ENCODE measurements around the gene TIMM17B.

TIMM17B gene

DNA sequence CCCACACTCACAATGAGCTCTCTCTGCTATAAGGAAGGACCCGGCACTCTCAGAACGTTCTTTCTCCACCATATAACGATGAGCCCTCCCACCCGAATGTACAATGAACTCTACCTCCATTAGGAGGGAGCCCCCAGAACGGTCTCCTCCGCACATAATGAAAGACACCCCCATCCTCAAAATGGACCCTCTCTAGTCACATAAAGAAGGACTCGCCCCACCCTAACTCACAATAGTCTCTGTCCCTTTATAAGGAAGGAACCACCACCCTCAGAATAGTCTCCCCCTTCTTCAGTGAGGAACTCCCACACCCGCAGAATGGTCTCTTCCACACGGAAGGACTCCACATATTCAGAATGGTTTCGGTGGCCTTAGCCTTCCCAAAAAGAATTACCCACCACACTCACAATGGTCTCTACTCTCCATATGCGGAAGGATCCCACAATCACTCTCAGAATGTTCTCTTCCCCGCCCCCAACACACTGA lies 13.4 kb upstream of the TIMM17B start:
- Histone ChIP-seq H3K36me3 (replicated peaks; ENCODE audit: low read depth, low read length) (peaks cover 39% of the 10 kb centered on the region), H3K4me1 (ENCODE audit: low read length) (peaks cover 42% of the 10 kb centered on the region), H3K27me3 (ENCODE audit: low read depth, low read length) (no peaks in the 10 kb centered on the region), H3K27ac (ENCODE audit: low read length) (peak overlapping the region; percentile 98), H4K20me1 (ENCODE audit: insufficient read depth, low read length) (peaks cover 37% of the 10 kb centered on the region), H3K4me2 (ENCODE audit: low read length) (peak overlapping the region; percentile 94), H2AFZ (ENCODE audit: low read depth, low read length) (no peak overlapping the region), H3K79me2 (ENCODE audit: low read length) (peaks cover 46% of the 10 kb centered on the region), H3K9me3 (ENCODE audit: insufficient read depth, low read length) (no peaks in the 10 kb centered on the region), H3K9ac (ENCODE audit: low read length) (peak overlapping the region; percentile 99), H3K4me3 (ENCODE audit: low read length) (peak overlapping the region; percentile 100)
- TF ChIP-seq, protein P1, sequence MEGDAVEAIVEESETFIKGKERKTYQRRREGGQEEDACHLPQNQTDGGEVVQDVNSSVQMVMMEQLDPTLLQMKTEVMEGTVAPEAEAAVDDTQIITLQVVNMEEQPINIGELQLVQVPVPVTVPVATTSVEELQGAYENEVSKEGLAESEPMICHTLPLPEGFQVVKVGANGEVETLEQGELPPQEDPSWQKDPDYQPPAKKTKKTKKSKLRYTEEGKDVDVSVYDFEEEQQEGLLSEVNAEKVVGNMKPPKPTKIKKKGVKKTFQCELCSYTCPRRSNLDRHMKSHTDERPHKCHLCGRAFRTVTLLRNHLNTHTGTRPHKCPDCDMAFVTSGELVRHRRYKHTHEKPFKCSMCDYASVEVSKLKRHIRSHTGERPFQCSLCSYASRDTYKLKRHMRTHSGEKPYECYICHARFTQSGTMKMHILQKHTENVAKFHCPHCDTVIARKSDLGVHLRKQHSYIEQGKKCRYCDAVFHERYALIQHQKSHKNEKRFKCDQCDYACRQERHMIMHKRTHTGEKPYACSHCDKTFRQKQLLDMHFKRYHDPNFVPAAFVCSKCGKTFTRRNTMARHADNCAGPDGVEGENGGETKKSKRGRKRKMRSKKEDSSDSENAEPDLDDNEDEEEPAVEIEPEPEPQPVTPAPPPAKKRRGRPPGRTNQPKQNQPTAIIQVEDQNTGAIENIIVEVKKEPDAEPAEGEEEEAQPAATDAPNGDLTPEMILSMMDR (IDR thresholded peaks at IDR 0.05; ENCODE audit: low read depth, low read length): no peak
- no peak for TF ChIP-seq EZH2phosphoT487 (IDR thresholded peaks at IDR 0.05; ENCODE audit: low read depth)

DNA sequence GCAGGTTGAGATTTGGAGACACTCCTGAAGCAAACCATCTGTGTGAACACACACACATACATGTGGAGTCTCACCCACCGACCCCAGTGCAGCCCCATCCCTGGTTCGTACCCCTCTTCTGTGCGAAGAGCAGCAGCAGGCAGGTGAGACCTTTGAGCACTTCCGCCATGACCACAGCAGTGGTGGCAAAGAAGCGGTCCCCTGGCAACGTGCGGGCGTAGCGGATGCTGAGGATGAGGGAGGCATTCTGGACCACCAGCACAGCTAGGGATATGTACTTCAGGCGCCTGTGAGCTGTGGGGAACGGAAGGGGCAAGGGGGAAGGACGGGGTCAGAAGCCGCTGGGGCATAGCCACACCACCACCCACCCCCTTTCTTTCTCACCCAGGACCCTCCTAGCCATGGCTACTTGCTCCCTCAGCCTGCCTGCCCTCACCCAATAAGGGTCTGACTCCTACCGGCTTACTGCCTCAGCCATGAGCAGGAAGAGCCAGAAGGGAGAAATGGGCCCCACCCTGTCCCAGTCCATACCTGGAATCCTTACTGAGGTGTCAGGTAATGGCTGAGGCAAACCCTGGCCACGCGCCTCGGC lies 12.2 kb upstream of the TIMM17B start:
- no peak overlapping the region for H3K9ac ChIP-seq (ENCODE audit: low read length)
- no peak overlapping the region for H2AFZ ChIP-seq (ENCODE audit: low read depth, low read length)
- no peak overlapping the region for H3K4me2 ChIP-seq (ENCODE audit: low read length)
- H3K36me3 ChIP-seq (replicated peaks; ENCODE audit: low read depth, low read length): peaks cover 30% of the 10 kb centered on the region
- peaks cover 34% of the 10 kb centered on the region for H3K79me2 ChIP-seq (ENCODE audit: low read length)
- H3K4me1 ChIP-seq (ENCODE audit: low read length): peaks cover 30% of the 10 kb centered on the region
- no peak overlapping the region; the same call in 1 of the 2 replicates for H3K27ac ChIP-seq (ENCODE audit: low read length)
- H3K4me3 ChIP-seq (ENCODE audit: low read length): peak overlapping the region; percentile 100; the same call in 1 of the 2 replicates
- peaks cover 25% of the 10 kb centered on the region for H4K20me1 ChIP-seq (ENCODE audit: insufficient read depth, low read length)
- TF ChIP-seq, protein P1 (IDR thresholded peaks at IDR 0.05; ENCODE audit: low read depth, low read length): no peak
- H3K27me3 ChIP-seq (ENCODE audit: low read depth, low read length): no peaks in the 10 kb centered on the region
- H3K9me3 ChIP-seq (ENCODE audit: insufficient read depth, low read length): no peaks in the 10 kb centered on the region

DNA sequence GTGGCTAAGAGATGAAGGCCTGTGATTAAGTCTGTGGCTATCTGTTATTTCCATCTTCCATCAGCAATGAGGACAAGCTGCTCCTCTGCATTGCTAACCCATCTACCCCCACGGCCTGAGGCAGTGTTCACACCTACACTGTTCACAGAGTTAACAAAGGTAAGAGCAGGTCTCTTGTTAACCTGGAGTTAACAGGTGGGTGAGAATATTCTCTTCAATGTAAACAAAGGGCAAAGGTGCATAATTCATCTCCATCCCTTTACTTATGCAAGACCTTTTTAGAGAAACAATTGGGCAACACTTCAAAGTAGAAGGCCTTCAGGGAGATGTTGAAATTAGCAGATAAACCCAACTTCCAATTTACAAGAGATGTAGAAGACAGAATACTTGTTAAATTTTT lies 11.0 kb upstream of the TIMM17B start:
- Histone ChIP-seq H3K27ac (ENCODE audit: low read length) (no peak overlapping the region), H3K4me1 (ENCODE audit: low read length) (peaks cover 18% of the 10 kb centered on the region), H2AFZ (ENCODE audit: low read depth, low read length) (no peak overlapping the region), H4K20me1 (ENCODE audit: insufficient read depth, low read length) (peaks cover 13% of the 10 kb centered on the region), H3K9me3 (ENCODE audit: insufficient read depth, low read length) (no peaks in the 10 kb centered on the region), H3K4me2 (ENCODE audit: low read length) (no peak overlapping the region), H3K79me2 (ENCODE audit: low read length) (peaks cover 22% of the 10 kb centered on the region), H3K4me3 (ENCODE audit: low read length) (no peak overlapping the region), H3K9ac (ENCODE audit: low read length) (no peak overlapping the region), H3K36me3 (replicated peaks; ENCODE audit: low read depth, low read length) (peaks cover 18% of the 10 kb centered on the region), H3K27me3 (ENCODE audit: low read depth, low read length) (no peaks in the 10 kb centered on the region)
- TF ChIP-seq EZH2phosphoT487 (IDR thresholded peaks at IDR 0.05; ENCODE audit: low read depth): no peak
- TF ChIP-seq, protein P1 (IDR thresholded peaks at IDR 0.05; ENCODE audit: low read depth, low read length): no peak

DNA sequence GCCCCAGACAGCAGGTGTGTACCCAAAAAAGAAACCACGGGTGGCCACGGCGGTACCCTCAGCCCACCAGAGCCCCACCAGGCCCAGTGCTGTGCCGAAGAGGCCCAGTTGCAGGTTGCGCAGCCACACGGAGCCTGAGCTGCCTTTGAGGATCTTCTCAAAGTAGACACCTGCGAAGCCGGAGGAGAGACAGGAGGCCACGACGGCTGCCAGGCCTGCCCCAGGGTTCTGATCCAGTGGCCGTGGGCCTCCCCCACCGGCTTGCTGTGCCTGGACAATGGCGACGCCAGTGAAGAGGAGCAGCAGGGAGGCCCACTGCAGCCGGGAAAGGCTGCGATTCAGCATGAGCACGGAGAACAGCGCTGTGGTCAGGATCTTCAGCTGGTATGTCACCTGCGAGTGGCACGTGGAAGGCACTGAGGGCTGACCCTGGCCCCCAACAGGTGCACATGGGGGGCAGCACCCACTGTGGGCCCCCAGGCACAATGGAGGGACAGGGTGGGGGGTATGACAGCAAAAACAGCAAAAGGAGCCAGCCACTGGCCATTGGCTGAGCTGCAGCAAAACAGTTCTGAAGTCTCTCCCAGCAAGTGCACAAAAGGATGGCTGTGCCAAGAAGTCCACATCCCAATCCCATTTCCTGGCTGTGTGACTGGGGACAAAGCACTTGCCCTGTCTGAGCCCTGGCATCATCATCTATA lies 7.7 kb upstream of the TIMM17B start:
- TF ChIP-seq EZH2phosphoT487 (IDR thresholded peaks at IDR 0.05; ENCODE audit: low read depth): no peak
- TF ChIP-seq, protein P1 (IDR thresholded peaks at IDR 0.05; ENCODE audit: low read depth, low read length): no peak
- H4K20me1 ChIP-seq (ENCODE audit: insufficient read depth, low read length): no peaks in the 10 kb centered on the region
- H3K9ac ChIP-seq (ENCODE audit: low read length): no peak overlapping the region
- H3K4me1 ChIP-seq (ENCODE audit: low read length): no peaks in the 10 kb centered on the region
- H2AFZ ChIP-seq (ENCODE audit: low read depth, low read length): no peak overlapping the region
- H3K9me3 ChIP-seq (ENCODE audit: insufficient read depth, low read length): no peaks in the 10 kb centered on the region
- no peak overlapping the region for H3K27ac ChIP-seq (ENCODE audit: low read length)
- H3K36me3 ChIP-seq (replicated peaks; ENCODE audit: low read depth, low read length): peaks cover 15% of the 10 kb centered on the region
- no peak overlapping the region for H3K4me3 ChIP-seq (ENCODE audit: low read length)
- H3K27me3 ChIP-seq (ENCODE audit: low read depth, low read length): no peaks in the 10 kb centered on the region
- H3K79me2 ChIP-seq (ENCODE audit: low read length): peaks cover 10% of the 10 kb centered on the region
- no peak overlapping the region for H3K4me2 ChIP-seq (ENCODE audit: low read length)

Measured in OCI-LY3 (cell line).